HUES6 (cell line): ENCODE measurements around the gene TGIF1.
"Not testable (repeated sequence)": the region's sequence is repeated elsewhere in the genome, so short reads cannot be mapped to it uniquely, and the experiment has no call there.

ENCODE experiments used
- H3K27ac ChIP-seq: 2 replicates; pipeline ENCODE4 v1.7.0; 2013; ENCODE audit warnings: low read depth, mild to moderate bottlenecking, low read length, inconsistent platforms
- H3K27me3 ChIP-seq: 2 replicates; pipeline ENCODE4 v1.6.1; 2013; ENCODE audit warnings: low read length; ENCODE audit not compliant: control insufficient read depth, insufficient read depth
- H3K36me3 ChIP-seq: 2 replicates; pipeline ENCODE4 v1.6.1; 2013; ENCODE audit warnings: low read length; ENCODE audit not compliant: control insufficient read depth, insufficient read depth
- H3K4me1 ChIP-seq: 2 replicates; pipeline ENCODE4 v1.6.1; 2013; ENCODE audit warnings: low read length; ENCODE audit not compliant: control insufficient read depth, insufficient read depth
- H3K4me3 ChIP-seq: 2 replicates; pipeline ENCODE4 v1.5.1; 2013; ENCODE audit warnings: low read depth, low read length
- H3K9ac ChIP-seq: one replicate; pipeline ENCODE4 v1.6.1; 2013; ENCODE audit warnings: mild to moderate bottlenecking, low read length
- H3K9me3 ChIP-seq: 2 replicates; pipeline ENCODE4 v1.6.1; 2013; ENCODE audit warnings: low read depth, low read length; ENCODE audit not compliant: control insufficient read depth, insufficient read depth

The TGIF1 gene

GRCh38 chr18:3450012-3450798 is at the start of gene TGIF1:
TSS of gene TGIF1 (plus strand) at chr18:3450172. CDS start at chr18:3450490, 318 bp downstream.
- Histone ChIP-seq H3K27me3 (no peaks in the 10 kb centered on the region), H3K27ac (peak within 1 kb of the TSS; percentile 83), H3K4me1 (peaks cover 21% of the 10 kb centered on the region), H3K9me3 (no peaks in the 10 kb centered on the region), H3K9ac (peak within 1 kb of the TSS; percentile 98), H3K4me3 (peak within 1 kb of the TSS; percentile 83), H3K36me3 (peaks cover 14% of the 10 kb centered on the region)

GRCh38 chr18:3400567-3401296 is 49.2 kb upstream of the TGIF1 start:
- peaks cover 15% of the 10 kb centered on the region; the same call in 1 of the 2 replicates for H3K9me3 ChIP-seq
- no peak overlapping the region for H3K27ac ChIP-seq
- no peaks in the 10 kb centered on the region for H3K4me1 ChIP-seq
- no peak overlapping the region for H3K9ac ChIP-seq
- H3K27me3 ChIP-seq: no peaks in the 10 kb centered on the region
- H3K4me3 ChIP-seq: no peak overlapping the region
- no peaks in the 10 kb centered on the region for H3K36me3 ChIP-seq

- Histone ChIP-seq H3K27me3 (no peaks in the 10 kb centered on the region), H3K36me3 (no peaks in the 10 kb centered on the region), H3K9ac (no peak overlapping the region), H3K27ac (no peak overlapping the region), H3K9me3 (peaks cover 15% of the 10 kb centered on the region; the same call in 1 of the 2 replicates), H3K4me3 (no peak overlapping the region), H3K4me1 (no peaks in the 10 kb centered on the region)
Measured at GRCh38 chr18:3401669-3402620, 48.0 kb upstream of the TGIF1 start.

- no peaks in the 10 kb centered on the region for H3K36me3 ChIP-seq
Measured at GRCh38 chr18:3402982-3403451, 47.0 kb upstream of the TGIF1 start.

GRCh38 chr18:3405713-3406112 is 44.3 kb upstream of the TGIF1 start:
- H3K36me3 ChIP-seq: no peaks in the 10 kb centered on the region
- no peak overlapping the region for H3K9ac ChIP-seq
- no peaks in the 10 kb centered on the region for H3K27me3 ChIP-seq
- H3K27ac ChIP-seq: no peak overlapping the region
- H3K4me1 ChIP-seq: peaks cover 3% of the 10 kb centered on the region; the same call in 1 of the 2 replicates
- peaks cover 11% of the 10 kb centered on the region; the same call in 1 of the 2 replicates for H3K9me3 ChIP-seq
- no peak overlapping the region for H3K4me3 ChIP-seq

More at GRCh38 chr18:3402982-3403451, 47.0 kb upstream of the TGIF1 start:
- H3K27me3 ChIP-seq: no peaks in the 10 kb centered on the region
- no peak overlapping the region for H3K9ac ChIP-seq
- H3K4me3 ChIP-seq: no peak overlapping the region
- H3K27ac ChIP-seq: no peak overlapping the region
- H3K9me3 ChIP-seq: peaks cover 15% of the 10 kb centered on the region; the same call in 1 of the 2 replicates
- no peaks in the 10 kb centered on the region for H3K4me1 ChIP-seq

GRCh38 chr18:3408107-3408506 is 41.9 kb upstream of the TGIF1 start:
- Histone ChIP-seq H3K4me3 (no peak overlapping the region), H3K36me3 (no peaks in the 10 kb centered on the region), H3K4me1 (peaks cover 3% of the 10 kb centered on the region), H3K9ac (no peak overlapping the region), H3K9me3 (peaks cover 8% of the 10 kb centered on the region; the same call in 1 of the 2 replicates), H3K27me3 (no peaks in the 10 kb centered on the region), H3K27ac (no peak overlapping the region)

- H3K4me1 ChIP-seq: peaks cover 3% of the 10 kb centered on the region
- no peaks in the 10 kb centered on the region for H3K36me3 ChIP-seq
- H3K9ac ChIP-seq: no peak overlapping the region
- no peaks in the 10 kb centered on the region for H3K27me3 ChIP-seq
- H3K9me3 ChIP-seq: peaks cover 5% of the 10 kb centered on the region; the same call in 1 of the 2 replicates
- H3K4me3 ChIP-seq: no peak overlapping the region
- no peak overlapping the region for H3K27ac ChIP-seq
Measured at GRCh38 chr18:3409811-3410210, 40.2 kb upstream of the TGIF1 start.

GRCh38 chr18:3410273-3410672 is 39.7 kb upstream of the TGIF1 start:
- Histone ChIP-seq H3K27ac (no peak overlapping the region), H3K9ac (no peak overlapping the region), H3K36me3 (no peaks in the 10 kb centered on the region), H3K4me3 (no peak overlapping the region), H3K4me1 (peaks cover 3% of the 10 kb centered on the region), H3K9me3 (peaks cover 3% of the 10 kb centered on the region; the same call in 1 of the 2 replicates), H3K27me3 (no peaks in the 10 kb centered on the region)

GRCh38 chr18:3410876-3411275 is 39.1 kb upstream of the TGIF1 start:
- H3K9me3 ChIP-seq, H3K9ac ChIP-seq, H3K4me3 ChIP-seq, H3K27ac ChIP-seq, H3K4me1 ChIP-seq, H3K27me3 ChIP-seq, H3K36me3 ChIP-seq: not testable (repeated sequence)

- Histone ChIP-seq H3K27me3 (no peaks in the 10 kb centered on the region), H3K9me3 (no peaks in the 10 kb centered on the region), H3K36me3 (no peaks in the 10 kb centered on the region), H3K27ac (no peak overlapping the region), H3K4me1 (peaks cover 3% of the 10 kb centered on the region), H3K9ac (no peak overlapping the region), H3K4me3 (no peak overlapping the region)
Measured at GRCh38 chr18:3411327-3411726, 38.6 kb upstream of the TGIF1 start.
